Measurements from ENCODE around the gene TLK1.

DNA sequence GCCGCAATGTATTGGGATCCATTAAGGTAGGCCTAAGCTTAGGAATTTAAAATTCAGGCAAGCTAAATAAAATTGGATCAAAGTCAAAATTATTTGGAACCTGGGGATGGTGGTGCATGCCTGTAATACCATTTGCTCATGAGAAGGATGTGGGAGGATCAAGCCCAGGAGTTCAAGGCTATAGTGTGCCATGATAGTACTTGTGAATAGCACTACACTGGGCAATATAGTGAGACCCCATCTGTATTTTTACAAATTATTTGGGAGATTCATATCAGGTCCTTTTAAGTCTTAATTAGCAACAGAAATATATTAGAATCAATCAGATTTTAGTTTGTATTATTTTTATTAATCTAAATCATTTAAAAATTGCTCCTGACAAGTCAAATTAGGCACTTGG, 39.8 kb upstream of the TLK1 start:
- TF ChIP-seq, protein P1, sequence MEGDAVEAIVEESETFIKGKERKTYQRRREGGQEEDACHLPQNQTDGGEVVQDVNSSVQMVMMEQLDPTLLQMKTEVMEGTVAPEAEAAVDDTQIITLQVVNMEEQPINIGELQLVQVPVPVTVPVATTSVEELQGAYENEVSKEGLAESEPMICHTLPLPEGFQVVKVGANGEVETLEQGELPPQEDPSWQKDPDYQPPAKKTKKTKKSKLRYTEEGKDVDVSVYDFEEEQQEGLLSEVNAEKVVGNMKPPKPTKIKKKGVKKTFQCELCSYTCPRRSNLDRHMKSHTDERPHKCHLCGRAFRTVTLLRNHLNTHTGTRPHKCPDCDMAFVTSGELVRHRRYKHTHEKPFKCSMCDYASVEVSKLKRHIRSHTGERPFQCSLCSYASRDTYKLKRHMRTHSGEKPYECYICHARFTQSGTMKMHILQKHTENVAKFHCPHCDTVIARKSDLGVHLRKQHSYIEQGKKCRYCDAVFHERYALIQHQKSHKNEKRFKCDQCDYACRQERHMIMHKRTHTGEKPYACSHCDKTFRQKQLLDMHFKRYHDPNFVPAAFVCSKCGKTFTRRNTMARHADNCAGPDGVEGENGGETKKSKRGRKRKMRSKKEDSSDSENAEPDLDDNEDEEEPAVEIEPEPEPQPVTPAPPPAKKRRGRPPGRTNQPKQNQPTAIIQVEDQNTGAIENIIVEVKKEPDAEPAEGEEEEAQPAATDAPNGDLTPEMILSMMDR (IDR thresholded peaks at IDR 0.05), result no peak
- TF ChIP-seq POLR2A (IDR thresholded peaks at IDR 0.05), result no peak
